B cell (primary cell): ENCODE data around the gene NKAIN2. TPM values are rescaled to one million over a fixed set of nuclear protein-coding genes. Genes with fewer than 3 reads are reported as not detected.

Source experiments
- ATAC-seq: fragments of 200-7000 bp; cut with Tn5 transposase; one replicate; pipeline ENCODE4 v1.10.0; 2021; ENCODE audit warnings: low read depth, mild to moderate bottlenecking, moderate number of reproducible peaks, moderate library complexity
- CTCF ChIA-PET: fragments of 350-600 bp; sonication (Branson Sonifier 250); formaldehyde crosslinking; loops from one replicate; lab custom pipeline; 2021; ENCODE audit warnings: antibody characterized with exemption, inconsistent platforms; lab: Charles Lee
- POLR2A ChIA-PET: fragments of 350-600 bp; sonication (Branson Sonifier 250); formaldehyde crosslinking; loops from one replicate; lab custom pipeline; 2021; ENCODE audit warnings: antibody characterized with exemption; lab: Charles Lee
- DNase-seq: peaks from one replicate; pipeline ENCODE4 v3.0.0; 2013
- H2AFZ ChIP-seq: 2 replicates; pipeline ENCODE4 v1.6.1; 2012; ENCODE audit warnings: mild to moderate bottlenecking, low read depth, low read length; ENCODE audit not compliant: insufficient read depth, poor library complexity, severe bottlenecking
- H3K27ac ChIP-seq, 2 donors: 1 replicate in 1 of 2; 2 replicates in 1 of 2; pipeline ENCODE4 v1.5.1; 2012 to 2013; ENCODE audit warnings: low read length in 2 of 2, mild to moderate bottlenecking in 2 of 2, moderate library complexity in 1 of 2
- H3K27me3 ChIP-seq, 4 experiments: fragments of 200-600 bp in 1 of 4; sonication (generic) in 1 of 4; replicated peaks in 1 of 4; 1 replicate in 2 of 4; 2 replicates in 2 of 4; pipeline versions ENCODE4 v1.6.1 to v1.7.0; 2013 to 2016; ENCODE audit warnings: low read length in 3 of 4, mild to moderate bottlenecking in 2 of 4, mixed read lengths in 1 of 4, moderate library complexity in 1 of 4; ENCODE audit not compliant: insufficient read depth in 4 of 4, control insufficient read depth in 3 of 4; ENCODE audit errors: control extremely low read depth in 1 of 4
- H3K36me3 ChIP-seq, 2 experiments: replicated peaks in 1 of 2; 1 replicate in 1 of 2; 2 replicates in 1 of 2; pipeline versions ENCODE4 v1.6.1 to v1.7.1; 2013; ENCODE audit warnings: low read length in 1 of 2; ENCODE audit not compliant: insufficient read depth in 2 of 2, control insufficient read depth in 1 of 2; ENCODE audit errors: control extremely low read depth in 1 of 2, extremely low read depth in 1 of 2
- H3K4me1 ChIP-seq, 2 donors: fragments of 200-600 bp in 1 of 2; sonication (generic) in 1 of 2; 1 replicate in 1 of 2; 2 replicates in 1 of 2; pipeline versions ENCODE4 v1.5.1 to v1.6.1; 2013 to 2017; ENCODE audit warnings: low read length in 2 of 2; ENCODE audit not compliant: control insufficient read depth in 2 of 2, insufficient read depth in 2 of 2
- H3K4me2 ChIP-seq: replicated peaks from 2 replicates; pipeline ENCODE3; 2012; ENCODE audit warnings: mild to moderate bottlenecking, low read depth, low read length; ENCODE audit not compliant: poor library complexity, severe bottlenecking
- H3K4me3 ChIP-seq, 5 experiments: fragments of 200-600 bp in 1 of 5; sonication (generic) in 1 of 5; 1 replicate in 3 of 5; 2 replicates in 2 of 5; pipeline versions ENCODE4 v1.5.1 to v1.7.0; 2011 to 2016; ENCODE audit warnings: low read length in 4 of 5, mild to moderate bottlenecking in 4 of 5, low read depth in 2 of 5, control low read depth in 1 of 5, moderate library complexity in 1 of 5; ENCODE audit not compliant: insufficient read depth in 1 of 5; ENCODE audit errors: control extremely low read depth in 1 of 5, extremely low read depth in 1 of 5
- H3K79me2 ChIP-seq: fragments of 200-600 bp; sonication (generic); one replicate; pipeline ENCODE4 v1.6.0; 2016; ENCODE audit warnings: low read length; ENCODE audit not compliant: control insufficient read depth, insufficient read depth
- H3K9ac ChIP-seq: fragments of 200-600 bp; sonication (generic); 2 replicates; pipeline ENCODE4 v1.6.1; 2017; ENCODE audit warnings: mild to moderate bottlenecking, low read length, moderate library complexity
- H3K9me3 ChIP-seq, 3 donors: one replicate each; pipeline versions ENCODE4 v1.6.1 to v1.7.1; 2013; ENCODE audit warnings: low read length in 2 of 3; ENCODE audit not compliant: control insufficient read depth in 2 of 3, insufficient read depth in 1 of 3; ENCODE audit errors: control extremely low read depth in 1 of 3
- H4K20me1 ChIP-seq: 2 replicates; pipeline ENCODE4 v1.6.0; 2012; ENCODE audit warnings: mild to moderate bottlenecking, low read length; ENCODE audit not compliant: insufficient read depth, control insufficient read depth, poor library complexity, severe bottlenecking
- H3K27ac Mint-ChIP-seq: one replicate; pipeline ENCODE4 v1.8.0; 2021; ENCODE audit warnings: mixed read lengths
- H3K27me3 Mint-ChIP-seq: one replicate; pipeline ENCODE4 v1.8.0; 2021; ENCODE audit warnings: mixed read lengths
- H3K4me1 Mint-ChIP-seq: one replicate; pipeline ENCODE4 v1.8.0; 2021; ENCODE audit warnings: mixed read lengths
- H3K4me3 Mint-ChIP-seq: one replicate; pipeline ENCODE4 v1.8.0; 2021; ENCODE audit warnings: mixed read lengths
- H3K9me3 Mint-ChIP-seq: one replicate; pipeline ENCODE4 v1.8.0; 2022; ENCODE audit warnings: mixed read lengths; ENCODE audit not compliant: insufficient read depth
- CTCF ChIP-seq: fragments of 200-600 bp; IDR thresholded peaks from one replicate; pipeline ENCODE4 v1.8.0; 2022; ENCODE audit warnings: antibody characterized with exemption, mild to moderate bottlenecking
- EZH2 ChIP-seq: IDR thresholded peaks from 2 replicates; pipeline ENCODE4 v1.6.1; 2012; ENCODE audit warnings: borderline replicate concordance, low read depth, mild to moderate bottlenecking, moderate library complexity, low read length; ENCODE audit not compliant: insufficient read depth, poor library complexity, severe bottlenecking
- WGBS: methylation state at CpG from one replicate; pipeline ENCODE4 v1.1.5; 2013; ENCODE audit warnings: missing lambda C conversion rate; ENCODE audit not compliant: insufficient coverage; 5-methylcytosine and 5-hydroxymethylcytosine counted together
- intact Hi-C: fragments of 100-400 bp; cut with micrococcal nuclease; formaldehyde crosslinking; loops from one replicate; pipeline ENCODE4 v1.10.0; 2022
- polyA plus RNA-seq: library from polyadenylated mRNA; depleted of rRNA; stranded (reverse); fragments of >200 nt; gene quantifications from 2 replicates; pipeline ENCODE4 v1.2.3, GENCODE V29; 2012
- total RNA-seq, 2 donors: library from RNA; stranded (reverse); fragments of 120-200 nt in 1 of 2; gene quantifications; 1 replicate in 1 of 2; 2 replicates in 1 of 2; pipeline versions ENCODE4 v1.2.3 to v1.2.4, GENCODE V29; 2013 to 2022

NKAIN2 gene
- total and polyA plus RNA-seq, 2 donors (not counting 1 experiment from before 2014, with no cell fraction given), result not detected

- peaks cover 4% of the 10 kb centered on the region for H3K9me3 Mint-ChIP-seq
- intact Hi-C loops, result no loop called here
- Histone ChIP-seq H2AFZ (no peak overlapping the region), H3K4me3 (no peak overlapping the region), H3K27me3 (no peaks in the 10 kb centered on the region), H3K9me3 (no peaks in the 10 kb centered on the region), H3K4me1 (no peaks in the 10 kb centered on the region), H3K4me2 (no peak overlapping the region), H3K9ac (no peak overlapping the region), H4K20me1 (no peaks in the 10 kb centered on the region), H3K27ac (no peak overlapping the region), H3K79me2 (no peaks in the 10 kb centered on the region), H3K36me3 (no peaks in the 10 kb centered on the region)
- H3K4me1 Mint-ChIP-seq, result no peaks in the 10 kb centered on the region
- WGBS, result no CpG with 5 or more reads among the region's 1 CpG
- DNase-seq (no peak), ATAC-seq (no peak)
- H3K27me3 Mint-ChIP-seq, result no peaks in the 10 kb centered on the region
- no peak overlapping the region for H3K27ac Mint-ChIP-seq
- H3K4me3 Mint-ChIP-seq, result no peak overlapping the region
- ChIA-PET POLR2A (no interaction called here), CTCF (no interaction called here)
- TF ChIP-seq EZH2 (no peak), CTCF (no peak)
Observed at GRCh38 chr6:123925350-123925749, 121.7 kb downstream of the NKAIN2 start.

GRCh38 chr6:123925842-123926399 lies 122.3 kb downstream of the NKAIN2 start:
- Histone ChIP-seq H3K9me3 (no peaks in the 10 kb centered on the region), H3K4me3 (no peak overlapping the region), H4K20me1 (no peaks in the 10 kb centered on the region), H3K27me3 (no peaks in the 10 kb centered on the region), H2AFZ (no peak overlapping the region), H3K36me3 (no peaks in the 10 kb centered on the region), H3K79me2 (no peaks in the 10 kb centered on the region), H3K4me2 (no peak overlapping the region), H3K27ac (no peak overlapping the region), H3K4me1 (no peaks in the 10 kb centered on the region), H3K9ac (no peak overlapping the region)
- no peak overlapping the region for H3K4me3 Mint-ChIP-seq
- POLR2A ChIA-PET, result no interaction called here
- H3K27me3 Mint-ChIP-seq, result no peaks in the 10 kb centered on the region
- no peak for DNase-seq
- H3K27ac Mint-ChIP-seq, result no peak overlapping the region
- H3K9me3 Mint-ChIP-seq, result peaks cover 4% of the 10 kb centered on the region
- WGBS, result no CpG with 5 or more reads among the region's 1 CpG
- CTCF ChIA-PET, result no interaction called here
- no peaks in the 10 kb centered on the region for H3K4me1 Mint-ChIP-seq
- ATAC-seq, result no peak
- no peak for TF ChIP-seq EZH2
- intact Hi-C loops, result no loop called here
